Coronary artery (tissue), 2 donors: ENCODE data around the gene CNOT4.
"Not testable (repeated sequence)": the region's sequence is repeated elsewhere in the genome, so short reads cannot be mapped to it uniquely, and the experiment has no call there.

Source experiments
- DNase-seq: peaks from one replicate; pipeline ENCODE4 v3.0.0-alpha.2; 2017; ENCODE audit warnings: low spot score
- H3K27ac ChIP-seq, 2 donors: fragments of 200-600 bp; sonication (generic); one replicate each; pipeline ENCODE4 v1.5.1; 2016 to 2019
- H3K4me3 ChIP-seq: fragments of 200-600 bp; sonication (generic); 2 replicates; pipeline ENCODE4 v1.5.1; 2016; ENCODE audit warnings: mild to moderate bottlenecking, moderate library complexity
- CTCF ChIP-seq: fragments of 200-600 bp; sonication (generic); IDR thresholded peaks from one replicate; pipeline ENCODE4 v1.5.1; 2019; ENCODE audit warnings: antibody characterized with exemption

CNOT4 gene

GRCh38 chr7:135508883-135509588 is 866 bp downstream of the CNOT4 start:
- peak overlapping the region; percentile 79 to 95 for H3K27ac ChIP-seq
- H3K4me3 ChIP-seq = peak overlapping the region; percentile 90
- no peak for TF ChIP-seq CTCF
- no peak for DNase-seq

- no peak for TF ChIP-seq CTCF
- H3K4me3 ChIP-seq = no peak overlapping the region
- DNase-seq = no peak
- no peak overlapping the region for H3K27ac ChIP-seq
Observed at GRCh38 chr7:135501402-135501801, 8.5 kb downstream of the CNOT4 start.

GRCh38 chr7:135499818-135500217 is 10.1 kb downstream of the CNOT4 start:
- H3K27ac ChIP-seq = no peak overlapping the region
- no peak for DNase-seq
- H3K4me3 ChIP-seq = no peak overlapping the region
- no peak for TF ChIP-seq CTCF

- not testable (repeated sequence) for DNase-seq, H3K4me3 ChIP-seq, H3K27ac ChIP-seq
Observed at GRCh38 chr7:135497161-135497560, 12.7 kb downstream of the CNOT4 start.

- TF ChIP-seq CTCF = no peak
- no peak overlapping the region for H3K4me3 ChIP-seq
- no peak for DNase-seq
- H3K27ac ChIP-seq = no peak overlapping the region
Observed at GRCh38 chr7:135493362-135493761, 16.5 kb downstream of the CNOT4 start.

- H3K27ac ChIP-seq = no peak overlapping the region
- H3K4me3 ChIP-seq = no peak overlapping the region
- DNase-seq = no peak
- no peak for TF ChIP-seq CTCF
Observed at GRCh38 chr7:135492151-135492550, 17.8 kb downstream of the CNOT4 start.

- no peak for TF ChIP-seq CTCF
- DNase-seq = no peak
- Histone ChIP-seq H3K27ac (no peak overlapping the region), H3K4me3 (no peak overlapping the region)
Observed at GRCh38 chr7:135490783-135491182, 19.1 kb downstream of the CNOT4 start.
